ENCODE data around the gene WASL. TPM values are rescaled to one million over a fixed set of nuclear protein-coding genes. Genes with fewer than 3 reads are reported as not detected.

The WASL gene
- polyA plus RNA-seq, 1 donor (not counting 4 experiments of a cell fraction or from before 2014, with no cell fraction given), result 17.5 TPM

GRCh38 chr7:123639631-123640030, 109.2 kb downstream of the WASL start:
- Histone ChIP-seq H3K9me1 (ENCODE audit: control insufficient read depth, extremely low read depth, insufficient read depth, low read length) (no peaks in the 10 kb centered on the region), H4K20me1 (ENCODE audit: control insufficient read depth, extremely low read depth, insufficient read depth, low read length) (no peaks in the 10 kb centered on the region), H3K9me3 (ENCODE audit: control insufficient read depth, low read depth, low read length) (no peaks in the 10 kb centered on the region), H3K27ac (ENCODE audit: control insufficient read depth, insufficient read depth, low read length) (no peak overlapping the region), H2AFZ (ENCODE audit: control insufficient read depth, low read length) (no peak overlapping the region), H3K4me2 (ENCODE audit: control insufficient read depth, extremely low read depth, insufficient read depth, low read depth, low read length) (no peak overlapping the region), H3K79me2 (ENCODE audit: control insufficient read depth, insufficient read depth, low read length) (no peaks in the 10 kb centered on the region), H3K27me3 (ENCODE audit: control insufficient read depth, extremely low read depth, insufficient read depth, low read length) (no peaks in the 10 kb centered on the region), H3K36me3 (ENCODE audit: control insufficient read depth in 2 of 2, extremely low read depth in 1 of 2, insufficient read depth in 2 of 2, low read length in 2 of 2) (no peaks in the 10 kb centered on the region), H3K4me3 (ENCODE audit: control insufficient read depth in 2 of 3, extremely low read depth in 1 of 3, insufficient read depth in 2 of 3, low read depth in 1 of 3, low read length in 3 of 3) (no peak overlapping the region), H3K9ac (ENCODE audit: control insufficient read depth, extremely low read depth, insufficient read depth, low read length) (no peak overlapping the region), H3K4me1 (ENCODE audit: control insufficient read depth, extremely low read depth, insufficient read depth, low read length) (peaks cover 20% of the 10 kb centered on the region)
- dilution Hi-C loops (cut with MboI; ENCODE audit: extremely low pct_ligation_motif_present, low sequenced_read_pairs), result no loop called here
- no peak for FAIRE-seq
- no peak for DNase-seq (ENCODE audit: low read depth, low spot score)
- TF ChIP-seq EZH2 (IDR thresholded peaks at IDR 0.05; ENCODE audit: low read length), result no peak
- TF ChIP-seq CTCF (optimal IDR thresholded peaks at IDR 0.05 in 1 of 3, IDR thresholded peaks at IDR 0.05 in 1 of 3, conservative IDR thresholded peaks at IDR 0.05 in 1 of 3; ENCODE audit: extremely low read depth in 1 of 3, insufficient read depth in 2 of 3, low read length in 3 of 3), result no peak

GRCh38 chr7:123637878-123638277, 110.9 kb downstream of the WASL start:
- Histone ChIP-seq H3K36me3 (ENCODE audit: control insufficient read depth in 2 of 2, extremely low read depth in 1 of 2, insufficient read depth in 2 of 2, low read length in 2 of 2) (no peaks in the 10 kb centered on the region), H3K27me3 (ENCODE audit: control insufficient read depth, extremely low read depth, insufficient read depth, low read length) (no peaks in the 10 kb centered on the region), H3K4me3 (ENCODE audit: control insufficient read depth in 2 of 3, extremely low read depth in 1 of 3, insufficient read depth in 2 of 3, low read depth in 1 of 3, low read length in 3 of 3) (no peak overlapping the region), H3K4me1 (ENCODE audit: control insufficient read depth, extremely low read depth, insufficient read depth, low read length) (peaks cover 16% of the 10 kb centered on the region), H3K79me2 (ENCODE audit: control insufficient read depth, insufficient read depth, low read length) (no peaks in the 10 kb centered on the region), H4K20me1 (ENCODE audit: control insufficient read depth, extremely low read depth, insufficient read depth, low read length) (no peaks in the 10 kb centered on the region), H3K9ac (ENCODE audit: control insufficient read depth, extremely low read depth, insufficient read depth, low read length) (no peak overlapping the region), H2AFZ (ENCODE audit: control insufficient read depth, low read length) (no peak overlapping the region), H3K27ac (ENCODE audit: control insufficient read depth, insufficient read depth, low read length) (no peak overlapping the region), H3K9me3 (ENCODE audit: control insufficient read depth, low read depth, low read length) (no peaks in the 10 kb centered on the region), H3K4me2 (ENCODE audit: control insufficient read depth, extremely low read depth, insufficient read depth, low read depth, low read length) (no peak overlapping the region), H3K9me1 (ENCODE audit: control insufficient read depth, extremely low read depth, insufficient read depth, low read length) (no peaks in the 10 kb centered on the region)
- dilution Hi-C loops (cut with MboI; ENCODE audit: extremely low pct_ligation_motif_present, low sequenced_read_pairs), result no loop called here
- DNase-seq (ENCODE audit: low read depth, low spot score) (no peak), FAIRE-seq (no peak)
- no peak for TF ChIP-seq EZH2 (IDR thresholded peaks at IDR 0.05; ENCODE audit: low read length)

- Histone ChIP-seq H3K27ac (ENCODE audit: control insufficient read depth, insufficient read depth, low read length) (no peak overlapping the region), H3K4me1 (ENCODE audit: control insufficient read depth, extremely low read depth, insufficient read depth, low read length) (peaks cover 17% of the 10 kb centered on the region), H3K9me1 (ENCODE audit: control insufficient read depth, extremely low read depth, insufficient read depth, low read length) (no peaks in the 10 kb centered on the region), H3K9me3 (ENCODE audit: control insufficient read depth, low read depth, low read length) (no peaks in the 10 kb centered on the region), H2AFZ (ENCODE audit: control insufficient read depth, low read length) (peak overlapping the region; percentile 84), H4K20me1 (ENCODE audit: control insufficient read depth, extremely low read depth, insufficient read depth, low read length) (no peaks in the 10 kb centered on the region), H3K36me3 (ENCODE audit: control insufficient read depth in 2 of 2, extremely low read depth in 1 of 2, insufficient read depth in 2 of 2, low read length in 2 of 2) (no peaks in the 10 kb centered on the region), H3K4me3 (ENCODE audit: control insufficient read depth in 2 of 3, extremely low read depth in 1 of 3, insufficient read depth in 2 of 3, low read depth in 1 of 3, low read length in 3 of 3) (no peak overlapping the region), H3K27me3 (ENCODE audit: control insufficient read depth, extremely low read depth, insufficient read depth, low read length) (no peaks in the 10 kb centered on the region), H3K9ac (ENCODE audit: control insufficient read depth, extremely low read depth, insufficient read depth, low read length) (no peak overlapping the region), H3K79me2 (ENCODE audit: control insufficient read depth, insufficient read depth, low read length) (no peaks in the 10 kb centered on the region), H3K4me2 (ENCODE audit: control insufficient read depth, extremely low read depth, insufficient read depth, low read depth, low read length) (peak overlapping the region; percentile 16)
- FAIRE-seq (peak; percentile 69), DNase-seq (ENCODE audit: low read depth, low spot score) (no peak)
- dilution Hi-C loops (cut with MboI; ENCODE audit: extremely low pct_ligation_motif_present, low sequenced_read_pairs), result no loop called here
- TF ChIP-seq CTCF (optimal IDR thresholded peaks at IDR 0.05 in 1 of 3, IDR thresholded peaks at IDR 0.05 in 1 of 3, conservative IDR thresholded peaks at IDR 0.05 in 1 of 3; ENCODE audit: extremely low read depth in 1 of 3, insufficient read depth in 2 of 3, low read length in 3 of 3), result peak in 1 of 3 experiments; percentile 20
- TF ChIP-seq EZH2 (IDR thresholded peaks at IDR 0.05; ENCODE audit: low read length), result no peak
Measured at GRCh38 chr7:123637203-123637602, 111.6 kb downstream of the WASL start.
